ENCODE data around the gene RBFOX2.
A peak's percentile ranks its signal among the peaks of the same experiment; 100 is the strongest.
"Not testable (repeated sequence)": the region's sequence is repeated elsewhere in the genome, so short reads cannot be mapped to it uniquely, and the experiment has no call there.

Gene RBFOX2

GRCh38 chr22:36039125-36039524, 10.5 kb upstream of the RBFOX2 start:
- DNase-seq: no peak

GRCh38 chr22:36037102-36037758, 8.6 kb upstream of the RBFOX2 start:
- no peak for DNase-seq

GRCh38 chr22:36036167-36036624, 7.6 kb upstream of the RBFOX2 start:
- DNase-seq: no peak

- no peak for DNase-seq
These were observed 4.0 kb upstream of the RBFOX2 start for GRCh38 chr22:36032611-36033010.

GRCh38 chr22:36029406-36029755, 757 bp upstream of the RBFOX2 start:
- no peak for DNase-seq

- peak; percentile 49 for DNase-seq
These were observed 534 bp downstream of the RBFOX2 start for GRCh38 chr22:36027935-36028645.

- DNase-seq: no peak
These were observed 1.1 kb downstream of the RBFOX2 start for GRCh38 chr22:36027579-36027934.

- no peak for DNase-seq
These were observed 1.9 kb downstream of the RBFOX2 start for GRCh38 chr22:36026741-36027140.

- DNase-seq: no peak
These were observed 5.9 kb downstream of the RBFOX2 start for GRCh38 chr22:36022697-36023096.

GRCh38 chr22:36022162-36022561, 6.5 kb downstream of the RBFOX2 start:
- DNase-seq: no peak

- DNase-seq: no peak
These were observed 6.9 kb downstream of the RBFOX2 start for GRCh38 chr22:36021606-36022153.

- DNase-seq: not testable (repeated sequence)
These were observed 7.8 kb downstream of the RBFOX2 start for GRCh38 chr22:36020865-36021264.

- no peak for DNase-seq
These were observed 11.0 kb downstream of the RBFOX2 start for GRCh38 chr22:36017651-36018091.

GRCh38 chr22:36016684-36017083, 11.9 kb downstream of the RBFOX2 start:
- DNase-seq: no peak

GRCh38 chr22:36015811-36016529, 12.7 kb downstream of the RBFOX2 start:
- DNase-seq: no peak

- no peak for DNase-seq
These were observed 13.3 kb downstream of the RBFOX2 start for GRCh38 chr22:36015155-36015810.

- no peak for DNase-seq
These were observed 14.0 kb downstream of the RBFOX2 start for GRCh38 chr22:36014546-36015074.

GRCh38 chr22:36012332-36012731, 16.3 kb downstream of the RBFOX2 start:
- DNase-seq: no peak

GRCh38 chr22:36010882-36011281, 17.7 kb downstream of the RBFOX2 start:
- DNase-seq: no peak

GRCh38 chr22:36010090-36010489, 18.5 kb downstream of the RBFOX2 start:
- no peak for DNase-seq

- DNase-seq: no peak
These were observed 19.5 kb downstream of the RBFOX2 start for GRCh38 chr22:36009085-36009484.

- no peak for DNase-seq
These were observed 20.1 kb downstream of the RBFOX2 start for GRCh38 chr22:36008565-36008964.

GRCh38 chr22:36008131-36008530, 20.5 kb downstream of the RBFOX2 start:
- DNase-seq: no peak
